H1 (cell line): ENCODE results near the gene RERE. TPM values are rescaled to one million over a fixed set of nuclear protein-coding genes. Genes with fewer than 3 reads are reported as not detected.

Experiments
- BACH1 ChIP-seq: IDR thresholded peaks from 2 replicates; pipeline ENCODE4 v1.6.1; 2012; ENCODE audit warnings: low read length, improper control_type of control experiment
- BRCA1 ChIP-seq: IDR thresholded peaks from 2 replicates; pipeline ENCODE4 v1.6.1; 2012; ENCODE audit warnings: low read depth, low read length, improper control_type of control experiment
- CBX5 ChIP-seq: fragments of 300-800, 300-1000 bp; sonication (generic); IDR thresholded peaks from 2 replicates; pipeline ENCODE4 v1.7.1; 2016; ENCODE audit warnings: antibody characterized with exemption, low read length, low read depth
- JUN ChIP-seq: IDR thresholded peaks from 2 replicates; pipeline ENCODE4 v1.6.1; 2011; ENCODE audit warnings: low read depth, mild to moderate bottlenecking, improper control_type of control experiment, low read length
- KDM1A ChIP-seq: fragments of 200-600, 300-600 bp; sonication (generic); IDR thresholded peaks from 2 replicates; pipeline ENCODE4 v1.7.1; 2016; ENCODE audit warnings: mild to moderate bottlenecking, low read length, borderline replicate concordance
- NANOG ChIP-seq: IDR thresholded peaks from 2 replicates; pipeline ENCODE4 v1.6.1; 2011; ENCODE audit warnings: low read length, low read depth, mild to moderate bottlenecking, inconsistent platforms; ENCODE audit not compliant: insufficient read depth, poor library complexity, severe bottlenecking
- RAD21 ChIP-seq, 2 experiments: IDR thresholded peaks in 1 of 2; conservative IDR thresholded peaks in 1 of 2; 2 replicates each; pipeline ENCODE4 v1.6.1; 2011; ENCODE audit warnings: low read depth in 2 of 2, low read length in 2 of 2, improper control_type of control experiment in 1 of 2, inconsistent platforms in 1 of 2, mild to moderate bottlenecking in 1 of 2, moderate library complexity in 1 of 2
- TEAD4 ChIP-seq: IDR thresholded peaks from 2 replicates; pipeline ENCODE4 v1.6.1; 2012; ENCODE audit warnings: low read depth, low read length, inconsistent platforms, mixed read lengths
- polyA plus RNA-seq, 7 experiments: library from polyadenylated mRNA; depleted of rRNA in 3 of 7; stranded (reverse) in 5 of 7; unstranded in 2 of 7; fragments of >200 nt in 5 of 7; fragments of 200-250 nt in 2 of 7; gene quantifications; 1 replicate in 5 of 7; 2 replicates in 1 of 7; 4 replicates in 1 of 7; pipeline versions ENCODE4 v1.2.1 to v1.2.3, GENCODE V29; 2011 to 2013; ENCODE audit warnings: missing spikeins in 2 of 7, mixed read lengths in 2 of 7
- total RNA-seq: library from RNA; stranded (reverse); fragmentation: NEBNext Ultra II Directional; extraction: Animal tissue kit (Norgen Biotek cat#: 25700); gene quantifications from 2 replicates; pipeline ENCODE4 v1.2.1, GENCODE V29; 2021
- TF ChIP-seq, protein P1 (sequence below): fragments of 300-600 bp; sonication (generic); IDR thresholded peaks from 2 replicates; pipeline ENCODE4 v1.7.1; 2012; ENCODE audit warnings: low read length, moderate library complexity, mild to moderate bottlenecking, inconsistent platforms; ENCODE audit not compliant: insufficient replicate concordance

RERE gene
- total and polyA plus RNA-seq, 2 of the 8 experiments (the other 6 are each of a cell fraction or from before 2014, with no cell fraction given) = 15.3 to 142 TPM

DNA sequence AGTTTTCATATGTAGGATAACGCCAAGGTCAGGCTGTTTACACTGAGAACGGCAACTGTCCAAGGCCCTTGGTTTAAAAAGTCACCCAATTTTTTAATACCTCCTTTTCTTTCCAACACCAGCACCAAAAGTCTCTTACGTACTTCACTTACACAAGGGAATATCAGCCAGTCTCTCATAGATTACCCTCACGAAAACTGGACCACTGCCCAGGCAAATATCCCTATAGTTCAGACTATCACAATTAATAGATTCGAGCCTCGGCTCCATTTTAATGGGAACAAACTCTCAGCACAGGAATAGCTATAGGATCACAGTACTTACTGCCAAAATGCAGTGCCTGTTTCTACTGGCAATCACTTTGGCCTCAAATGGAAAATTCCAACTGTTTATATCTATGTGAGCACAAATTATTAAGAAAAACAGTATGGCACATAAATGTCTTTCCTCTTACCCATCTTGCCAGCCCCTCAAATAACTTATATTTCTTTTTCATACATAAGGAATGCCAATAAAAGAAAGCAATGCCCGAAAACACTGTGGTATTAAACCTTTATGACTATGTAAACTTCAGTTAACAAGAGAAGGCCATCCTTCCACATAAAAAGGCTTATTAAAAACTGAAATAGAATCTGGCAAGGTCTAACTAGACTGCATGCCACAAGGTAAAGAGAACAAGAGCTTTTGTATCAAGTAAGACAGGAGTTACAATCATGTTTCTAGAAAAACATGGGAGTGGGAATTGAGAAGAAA, 401.7 kb downstream of the RERE start (continued):
- TF ChIP-seq, protein P1, sequence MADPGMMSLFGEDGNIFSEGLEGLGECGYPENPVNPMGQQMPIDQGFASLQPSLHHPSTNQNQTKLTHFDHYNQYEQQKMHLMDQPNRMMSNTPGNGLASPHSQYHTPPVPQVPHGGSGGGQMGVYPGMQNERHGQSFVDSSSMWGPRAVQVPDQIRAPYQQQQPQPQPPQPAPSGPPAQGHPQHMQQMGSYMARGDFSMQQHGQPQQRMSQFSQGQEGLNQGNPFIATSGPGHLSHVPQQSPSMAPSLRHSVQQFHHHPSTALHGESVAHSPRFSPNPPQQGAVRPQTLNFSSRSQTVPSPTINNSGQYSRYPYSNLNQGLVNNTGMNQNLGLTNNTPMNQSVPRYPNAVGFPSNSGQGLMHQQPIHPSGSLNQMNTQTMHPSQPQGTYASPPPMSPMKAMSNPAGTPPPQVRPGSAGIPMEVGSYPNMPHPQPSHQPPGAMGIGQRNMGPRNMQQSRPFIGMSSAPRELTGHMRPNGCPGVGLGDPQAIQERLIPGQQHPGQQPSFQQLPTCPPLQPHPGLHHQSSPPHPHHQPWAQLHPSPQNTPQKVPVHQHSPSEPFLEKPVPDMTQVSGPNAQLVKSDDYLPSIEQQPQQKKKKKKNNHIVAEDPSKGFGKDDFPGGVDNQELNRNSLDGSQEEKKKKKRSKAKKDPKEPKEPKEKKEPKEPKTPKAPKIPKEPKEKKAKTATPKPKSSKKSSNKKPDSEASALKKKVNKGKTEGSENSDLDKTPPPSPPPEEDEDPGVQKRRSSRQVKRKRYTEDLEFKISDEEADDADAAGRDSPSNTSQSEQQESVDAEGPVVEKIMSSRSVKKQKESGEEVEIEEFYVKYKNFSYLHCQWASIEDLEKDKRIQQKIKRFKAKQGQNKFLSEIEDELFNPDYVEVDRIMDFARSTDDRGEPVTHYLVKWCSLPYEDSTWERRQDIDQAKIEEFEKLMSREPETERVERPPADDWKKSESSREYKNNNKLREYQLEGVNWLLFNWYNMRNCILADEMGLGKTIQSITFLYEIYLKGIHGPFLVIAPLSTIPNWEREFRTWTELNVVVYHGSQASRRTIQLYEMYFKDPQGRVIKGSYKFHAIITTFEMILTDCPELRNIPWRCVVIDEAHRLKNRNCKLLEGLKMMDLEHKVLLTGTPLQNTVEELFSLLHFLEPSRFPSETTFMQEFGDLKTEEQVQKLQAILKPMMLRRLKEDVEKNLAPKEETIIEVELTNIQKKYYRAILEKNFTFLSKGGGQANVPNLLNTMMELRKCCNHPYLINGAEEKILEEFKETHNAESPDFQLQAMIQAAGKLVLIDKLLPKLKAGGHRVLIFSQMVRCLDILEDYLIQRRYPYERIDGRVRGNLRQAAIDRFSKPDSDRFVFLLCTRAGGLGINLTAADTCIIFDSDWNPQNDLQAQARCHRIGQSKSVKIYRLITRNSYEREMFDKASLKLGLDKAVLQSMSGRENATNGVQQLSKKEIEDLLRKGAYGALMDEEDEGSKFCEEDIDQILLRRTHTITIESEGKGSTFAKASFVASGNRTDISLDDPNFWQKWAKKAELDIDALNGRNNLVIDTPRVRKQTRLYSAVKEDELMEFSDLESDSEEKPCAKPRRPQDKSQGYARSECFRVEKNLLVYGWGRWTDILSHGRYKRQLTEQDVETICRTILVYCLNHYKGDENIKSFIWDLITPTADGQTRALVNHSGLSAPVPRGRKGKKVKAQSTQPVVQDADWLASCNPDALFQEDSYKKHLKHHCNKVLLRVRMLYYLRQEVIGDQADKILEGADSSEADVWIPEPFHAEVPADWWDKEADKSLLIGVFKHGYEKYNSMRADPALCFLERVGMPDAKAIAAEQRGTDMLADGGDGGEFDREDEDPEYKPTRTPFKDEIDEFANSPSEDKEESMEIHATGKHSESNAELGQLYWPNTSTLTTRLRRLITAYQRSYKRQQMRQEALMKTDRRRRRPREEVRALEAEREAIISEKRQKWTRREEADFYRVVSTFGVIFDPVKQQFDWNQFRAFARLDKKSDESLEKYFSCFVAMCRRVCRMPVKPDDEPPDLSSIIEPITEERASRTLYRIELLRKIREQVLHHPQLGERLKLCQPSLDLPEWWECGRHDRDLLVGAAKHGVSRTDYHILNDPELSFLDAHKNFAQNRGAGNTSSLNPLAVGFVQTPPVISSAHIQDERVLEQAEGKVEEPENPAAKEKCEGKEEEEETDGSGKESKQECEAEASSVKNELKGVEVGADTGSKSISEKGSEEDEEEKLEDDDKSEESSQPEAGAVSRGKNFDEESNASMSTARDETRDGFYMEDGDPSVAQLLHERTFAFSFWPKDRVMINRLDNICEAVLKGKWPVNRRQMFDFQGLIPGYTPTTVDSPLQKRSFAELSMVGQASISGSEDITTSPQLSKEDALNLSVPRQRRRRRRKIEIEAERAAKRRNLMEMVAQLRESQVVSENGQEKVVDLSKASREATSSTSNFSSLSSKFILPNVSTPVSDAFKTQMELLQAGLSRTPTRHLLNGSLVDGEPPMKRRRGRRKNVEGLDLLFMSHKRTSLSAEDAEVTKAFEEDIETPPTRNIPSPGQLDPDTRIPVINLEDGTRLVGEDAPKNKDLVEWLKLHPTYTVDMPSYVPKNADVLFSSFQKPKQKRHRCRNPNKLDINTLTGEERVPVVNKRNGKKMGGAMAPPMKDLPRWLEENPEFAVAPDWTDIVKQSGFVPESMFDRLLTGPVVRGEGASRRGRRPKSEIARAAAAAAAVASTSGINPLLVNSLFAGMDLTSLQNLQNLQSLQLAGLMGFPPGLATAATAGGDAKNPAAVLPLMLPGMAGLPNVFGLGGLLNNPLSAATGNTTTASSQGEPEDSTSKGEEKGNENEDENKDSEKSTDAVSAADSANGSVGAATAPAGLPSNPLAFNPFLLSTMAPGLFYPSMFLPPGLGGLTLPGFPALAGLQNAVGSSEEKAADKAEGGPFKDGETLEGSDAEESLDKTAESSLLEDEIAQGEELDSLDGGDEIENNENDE = no peak
- TF ChIP-seq RAD21 (IDR thresholded peaks at IDR 0.05 in 1 of 2, conservative IDR thresholded peaks at IDR 0.05 in 1 of 2; ENCODE audit: low read depth in 2 of 2, low read length in 2 of 2) (no peak), BRCA1 (no peak), JUN (no peak), TEAD4 (no peak), KDM1A (no peak), BACH1 (no peak), NANOG (no peak), CBX5 (no peak)
- TF ChIP-seq, all 59 proteins: peak for 0
